Keratinocyte (primary cell): ENCODE data around the gene ATP6V1C2. TPM values are rescaled to one million over a fixed set of nuclear protein-coding genes. Genes with fewer than 3 reads are reported as not detected.

Experiments used
- DNase-seq: peaks from one replicate; pipeline ENCODE4 v3.0.0-alpha.2; 2011; ENCODE audit warnings: low read depth, missing footprints, low spot score
- FAIRE-seq: peaks from 2 replicates; lab custom pipeline; 2011; peaks lifted over from hg19 to GRCh38; lab: Jason Lieb, UNC
- H2AFZ ChIP-seq: 2 replicates; pipeline ENCODE4 v1.6.0; 2012; ENCODE audit warnings: low read length, control low read depth, inconsistent platforms; ENCODE audit not compliant: control insufficient read depth
- H3K27ac ChIP-seq: 2 replicates; pipeline ENCODE4 v1.5.1; 2011; ENCODE audit warnings: low read length; ENCODE audit not compliant: control insufficient read depth, insufficient read depth
- H3K27me3 ChIP-seq: 3 replicates; pipeline ENCODE4 v1.6.0; 2011; ENCODE audit warnings: low read length; ENCODE audit not compliant: control insufficient read depth, insufficient read depth; ENCODE audit errors: extremely low read depth
- H3K36me3 ChIP-seq, 2 experiments: 2 replicates in 1 of 2; 3 replicates in 1 of 2; pipeline ENCODE4 v1.5.1; 2011; ENCODE audit warnings: low read length in 2 of 2, mild to moderate bottlenecking in 1 of 2; ENCODE audit not compliant: control insufficient read depth in 2 of 2, insufficient read depth in 2 of 2; ENCODE audit errors: extremely low read depth in 1 of 2
- H3K4me1 ChIP-seq: 3 replicates; pipeline ENCODE4 v1.5.1; 2011; ENCODE audit warnings: low read length; ENCODE audit not compliant: control insufficient read depth, insufficient read depth; ENCODE audit errors: extremely low read depth
- H3K4me2 ChIP-seq: 3 replicates; pipeline ENCODE4 v1.6.0; 2011; ENCODE audit warnings: low read depth, low read length; ENCODE audit not compliant: control insufficient read depth, insufficient read depth; ENCODE audit errors: extremely low read depth
- H3K4me3 ChIP-seq, 3 experiments: fragments of 200-600 bp in 1 of 3; sonication (generic) in 1 of 3; 2 replicates in 2 of 3; 3 replicates in 1 of 3; pipeline ENCODE4 v1.5.1; 2011 to 2016; ENCODE audit warnings: low read length in 3 of 3, mild to moderate bottlenecking in 3 of 3, control low read depth in 2 of 3, inconsistent platforms in 1 of 3, low read depth in 1 of 3, mixed read lengths in 1 of 3, mixed run types in 1 of 3, moderate library complexity in 1 of 3; ENCODE audit not compliant: control insufficient read depth in 2 of 3, insufficient read depth in 2 of 3; ENCODE audit errors: extremely low read depth in 1 of 3
- H3K79me2 ChIP-seq: 2 replicates; pipeline ENCODE4 v1.6.0; 2012; ENCODE audit warnings: low read length; ENCODE audit not compliant: control insufficient read depth, insufficient read depth
- H3K9ac ChIP-seq: 3 replicates; pipeline ENCODE4 v1.6.0; 2011; ENCODE audit warnings: low read length; ENCODE audit not compliant: control insufficient read depth, insufficient read depth; ENCODE audit errors: extremely low read depth
- H3K9me1 ChIP-seq: 3 replicates; pipeline ENCODE4 v1.6.0; 2011; ENCODE audit warnings: low read length; ENCODE audit not compliant: control insufficient read depth, insufficient read depth; ENCODE audit errors: extremely low read depth
- H3K9me3 ChIP-seq: 2 replicates; pipeline ENCODE4 v1.5.1; 2012; ENCODE audit warnings: low read depth, low read length; ENCODE audit not compliant: control insufficient read depth
- H4K20me1 ChIP-seq: 3 replicates; pipeline ENCODE4 v1.6.0; 2011; ENCODE audit warnings: low read length; ENCODE audit not compliant: control insufficient read depth, insufficient read depth; ENCODE audit errors: extremely low read depth
- CTCF ChIP-seq, 3 experiments: IDR thresholded peaks in 1 of 3; conservative IDR thresholded peaks in 1 of 3; optimal IDR thresholded peaks in 1 of 3; 2 replicates in 2 of 3; 3 replicates in 1 of 3; pipeline versions ENCODE3 to v1.5.1; 2011; ENCODE audit warnings: low read length in 3 of 3, mild to moderate bottlenecking in 3 of 3, moderate library complexity in 2 of 3, control low read depth in 1 of 3, inconsistent platforms in 1 of 3; ENCODE audit not compliant: insufficient read depth in 2 of 3; ENCODE audit errors: extremely low read depth in 1 of 3
- EZH2 ChIP-seq: IDR thresholded peaks from one replicate; pipeline ENCODE4 v1.6.1; 2012; ENCODE audit warnings: inconsistent platforms, mild to moderate bottlenecking, low read length, moderate library complexity
- dilution Hi-C: fragments of 300-500 bp; cut with MboI; formaldehyde crosslinking; loops from one replicate; pipeline ENCODE4 v1.7.0; 2020; ENCODE audit warnings: low sequenced_read_pairs; ENCODE audit not compliant: extremely low pct_ligation_motif_present
- polyA plus RNA-seq, 5 experiments: library from polyadenylated mRNA; depleted of rRNA in 3 of 5; stranded (reverse) in 3 of 5; stranded (forward) in 1 of 5; unstranded in 1 of 5; fragments of >200 nt; gene quantifications; 1 replicate in 1 of 5; 2 replicates in 3 of 5; 3 replicates in 1 of 5; pipeline versions ENCODE4 v1.2.1 to v1.2.3, GENCODE V29; 2011 to 2012; ENCODE audit warnings: missing spikeins in 2 of 5, low read depth in 1 of 5, low replicate concordance in 1 of 5

Gene ATP6V1C2
- polyA plus RNA-seq, 1 donor (not counting 4 experiments of a cell fraction or from before 2014, with no cell fraction given): 0.55 TPM

GRCh38 chr2:10764896-10765295, 43.5 kb downstream of the ATP6V1C2 start:
- Histone ChIP-seq H3K4me3 (no peak overlapping the region), H3K27ac (no peak overlapping the region), H3K4me2 (no peak overlapping the region), H2AFZ (no peak overlapping the region), H3K79me2 (no peaks in the 10 kb centered on the region), H3K36me3 (no peaks in the 10 kb centered on the region), H3K9me1 (no peaks in the 10 kb centered on the region), H3K9me3 (no peaks in the 10 kb centered on the region), H3K27me3 (peaks cover 10% of the 10 kb centered on the region), H3K9ac (no peak overlapping the region), H3K4me1 (no peaks in the 10 kb centered on the region), H4K20me1 (no peaks in the 10 kb centered on the region)
- DNase-seq (no peak), FAIRE-seq (no peak)
- dilution Hi-C loops: no loop called here
- TF ChIP-seq CTCF (optimal IDR thresholded peaks at IDR 0.05 in 1 of 3, IDR thresholded peaks at IDR 0.05 in 1 of 3, conservative IDR thresholded peaks at IDR 0.05 in 1 of 3; ENCODE audit: extremely low read depth in 1 of 3, insufficient read depth in 2 of 3, low read length in 3 of 3) (no peak), EZH2 (no peak)

- dilution Hi-C loops: no loop called here
- TF ChIP-seq CTCF (optimal IDR thresholded peaks at IDR 0.05 in 1 of 3, IDR thresholded peaks at IDR 0.05 in 1 of 3, conservative IDR thresholded peaks at IDR 0.05 in 1 of 3; ENCODE audit: extremely low read depth in 1 of 3, insufficient read depth in 2 of 3, low read length in 3 of 3) (no peak), EZH2 (no peak)
- H3K9me3 ChIP-seq: no peaks in the 10 kb centered on the region
- no peaks in the 10 kb centered on the region for H3K9me1 ChIP-seq
- DNase-seq (no peak), FAIRE-seq (no peak)
- no peak overlapping the region for H3K4me2 ChIP-seq
- no peak overlapping the region for H3K4me3 ChIP-seq
- no peak overlapping the region for H3K27ac ChIP-seq
- H2AFZ ChIP-seq: no peak overlapping the region
- no peak overlapping the region for H3K9ac ChIP-seq
- peaks cover 10% of the 10 kb centered on the region for H3K27me3 ChIP-seq
- H3K79me2 ChIP-seq: no peaks in the 10 kb centered on the region
- H3K36me3 ChIP-seq: no peaks in the 10 kb centered on the region
- H4K20me1 ChIP-seq: no peaks in the 10 kb centered on the region
- H3K4me1 ChIP-seq: no peaks in the 10 kb centered on the region
Observed at GRCh38 chr2:10765461-10765860, 44.0 kb downstream of the ATP6V1C2 start.
